Measurements from ENCODE around the gene FLNC.
A peak's percentile ranks its signal among the peaks of the same experiment; 100 is the strongest.

Gene FLNC, protein sequence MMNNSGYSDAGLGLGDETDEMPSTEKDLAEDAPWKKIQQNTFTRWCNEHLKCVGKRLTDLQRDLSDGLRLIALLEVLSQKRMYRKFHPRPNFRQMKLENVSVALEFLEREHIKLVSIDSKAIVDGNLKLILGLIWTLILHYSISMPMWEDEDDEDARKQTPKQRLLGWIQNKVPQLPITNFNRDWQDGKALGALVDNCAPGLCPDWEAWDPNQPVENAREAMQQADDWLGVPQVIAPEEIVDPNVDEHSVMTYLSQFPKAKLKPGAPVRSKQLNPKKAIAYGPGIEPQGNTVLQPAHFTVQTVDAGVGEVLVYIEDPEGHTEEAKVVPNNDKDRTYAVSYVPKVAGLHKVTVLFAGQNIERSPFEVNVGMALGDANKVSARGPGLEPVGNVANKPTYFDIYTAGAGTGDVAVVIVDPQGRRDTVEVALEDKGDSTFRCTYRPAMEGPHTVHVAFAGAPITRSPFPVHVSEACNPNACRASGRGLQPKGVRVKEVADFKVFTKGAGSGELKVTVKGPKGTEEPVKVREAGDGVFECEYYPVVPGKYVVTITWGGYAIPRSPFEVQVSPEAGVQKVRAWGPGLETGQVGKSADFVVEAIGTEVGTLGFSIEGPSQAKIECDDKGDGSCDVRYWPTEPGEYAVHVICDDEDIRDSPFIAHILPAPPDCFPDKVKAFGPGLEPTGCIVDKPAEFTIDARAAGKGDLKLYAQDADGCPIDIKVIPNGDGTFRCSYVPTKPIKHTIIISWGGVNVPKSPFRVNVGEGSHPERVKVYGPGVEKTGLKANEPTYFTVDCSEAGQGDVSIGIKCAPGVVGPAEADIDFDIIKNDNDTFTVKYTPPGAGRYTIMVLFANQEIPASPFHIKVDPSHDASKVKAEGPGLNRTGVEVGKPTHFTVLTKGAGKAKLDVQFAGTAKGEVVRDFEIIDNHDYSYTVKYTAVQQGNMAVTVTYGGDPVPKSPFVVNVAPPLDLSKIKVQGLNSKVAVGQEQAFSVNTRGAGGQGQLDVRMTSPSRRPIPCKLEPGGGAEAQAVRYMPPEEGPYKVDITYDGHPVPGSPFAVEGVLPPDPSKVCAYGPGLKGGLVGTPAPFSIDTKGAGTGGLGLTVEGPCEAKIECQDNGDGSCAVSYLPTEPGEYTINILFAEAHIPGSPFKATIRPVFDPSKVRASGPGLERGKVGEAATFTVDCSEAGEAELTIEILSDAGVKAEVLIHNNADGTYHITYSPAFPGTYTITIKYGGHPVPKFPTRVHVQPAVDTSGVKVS (N-terminal part only)

DNA sequence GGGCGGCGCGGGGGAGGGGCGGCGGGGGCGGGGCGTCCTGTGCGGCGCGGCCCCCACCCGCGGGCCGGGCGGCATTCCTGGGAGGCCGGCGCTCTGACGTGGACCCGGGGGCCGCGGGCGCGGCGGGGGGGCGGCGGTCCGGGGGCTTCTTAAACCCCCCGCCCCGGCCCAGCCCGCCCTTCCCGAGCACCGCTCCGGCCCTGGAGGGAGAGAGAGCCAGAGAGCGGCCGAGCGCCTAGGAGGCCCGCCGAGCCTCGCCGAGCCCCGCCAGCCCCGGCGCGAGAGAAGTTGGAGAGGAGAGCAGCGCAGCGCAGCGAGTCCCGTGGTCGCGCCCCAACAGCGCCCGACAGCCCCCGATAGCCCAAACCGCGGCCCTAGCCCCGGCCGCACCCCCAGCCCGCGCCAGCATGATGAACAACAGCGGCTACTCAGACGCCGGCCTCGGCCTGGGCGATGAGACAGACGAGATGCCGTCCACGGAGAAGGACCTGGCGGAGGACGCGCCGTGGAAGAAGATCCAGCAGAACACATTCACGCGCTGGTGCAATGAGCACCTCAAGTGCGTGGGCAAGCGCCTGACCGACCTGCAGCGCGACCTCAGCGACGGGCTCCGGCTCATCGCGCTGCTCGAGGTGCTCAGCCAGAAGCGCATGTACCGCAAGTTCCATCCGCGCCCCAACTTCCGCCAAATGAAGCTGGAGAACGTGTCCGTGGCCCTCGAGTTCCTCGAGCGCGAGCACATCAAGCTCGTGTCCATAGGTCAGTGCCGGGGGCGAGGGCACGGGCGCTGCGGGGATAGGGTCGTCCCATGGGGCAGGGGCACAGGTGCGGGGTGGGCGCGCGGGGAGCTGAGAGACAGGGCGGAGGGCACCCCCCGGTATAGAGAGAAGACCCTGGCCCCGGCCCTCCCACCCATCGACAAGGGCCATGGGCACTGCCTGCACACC lies at the start of gene FLNC:
TSS of gene FLNC (plus strand) at position 176 of the 947 bp plus-strand sequence. CDS start at position 408, 232 bp downstream.
- DNase-seq: peak in 4 of 10 donors; percentile 29 to 86 (median 78)
- intact Hi-C loops (cut with DNase I): no loop called here

DNA sequence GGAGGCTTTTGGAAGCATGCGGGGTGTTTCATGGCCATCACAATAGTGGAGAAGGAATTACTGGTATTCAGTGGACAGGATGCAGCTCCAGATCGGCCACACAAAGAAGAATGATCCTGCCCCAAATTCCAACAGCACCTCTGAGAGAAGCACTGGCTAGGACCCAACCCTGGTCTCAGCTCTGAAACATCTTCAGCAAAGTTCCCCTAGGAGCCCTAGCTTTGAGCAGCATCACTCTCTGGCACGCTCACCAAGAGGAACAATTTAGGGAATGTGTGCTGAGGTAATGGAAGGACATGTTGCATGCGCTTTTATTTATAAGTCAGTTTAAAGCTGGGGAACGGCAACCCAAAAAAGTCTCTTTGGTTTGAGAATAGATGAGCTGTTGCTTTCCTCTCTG lies 49.1 kb upstream of the FLNC start:
- intact Hi-C loops (cut with DNase I): no loop called here
- no peak for DNase-seq

DNA sequence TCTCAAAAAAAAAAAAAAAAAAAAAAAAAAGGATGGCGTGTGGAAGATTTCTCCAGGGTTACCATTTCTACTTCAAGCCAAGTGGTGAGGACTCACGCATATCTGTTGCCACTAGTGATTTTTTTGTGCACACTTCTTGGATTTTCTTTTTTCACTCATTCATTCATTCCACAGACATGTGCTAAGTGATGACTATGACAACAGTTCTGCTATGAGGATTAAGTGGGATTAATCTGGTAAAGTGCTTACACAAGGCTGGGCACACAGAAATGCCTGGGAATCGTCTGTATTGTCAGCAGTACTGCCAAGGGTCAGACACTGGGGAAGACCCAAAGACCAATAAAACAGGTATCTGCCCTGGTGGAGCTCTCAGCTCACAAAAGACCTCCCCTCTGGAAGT lies 48.4 kb upstream of the FLNC start:
- intact Hi-C loops (cut with DNase I): no loop called here
- DNase-seq: no peak

DNA sequence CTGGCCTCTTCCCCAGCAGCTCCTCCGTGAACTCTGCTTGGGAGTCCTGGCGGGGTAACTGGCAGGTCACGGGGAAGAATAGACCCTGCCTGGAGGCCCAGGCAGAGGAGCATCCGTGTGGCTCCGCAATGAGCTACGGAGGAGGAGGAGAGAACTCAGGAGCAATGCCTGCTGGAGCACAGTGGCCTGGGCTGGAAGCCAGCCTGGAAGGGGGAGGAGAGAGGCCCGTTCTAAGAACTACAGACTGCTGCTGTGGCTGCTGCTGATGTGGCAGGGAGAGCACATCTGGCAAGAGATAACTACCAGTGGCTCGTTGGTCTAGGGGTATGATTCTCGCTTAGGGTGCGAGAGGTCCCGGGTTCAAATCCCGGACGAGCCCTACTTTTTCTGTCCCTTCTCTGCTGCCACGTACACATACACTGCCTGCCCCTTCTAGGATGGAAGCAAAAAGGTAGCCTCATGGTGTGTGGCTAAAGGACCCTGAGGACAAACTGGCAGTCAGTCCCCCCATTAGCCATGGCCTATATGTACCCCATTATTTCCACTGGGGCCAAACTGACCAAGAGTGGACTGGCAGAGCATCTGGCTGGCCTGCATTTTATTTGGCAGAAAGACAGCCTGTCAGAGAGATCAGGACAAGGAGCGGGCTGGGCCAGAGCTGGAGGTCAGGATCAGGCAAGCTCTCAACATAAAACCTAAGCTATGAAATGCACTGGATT lies 46.9 kb upstream of the FLNC start:
- peak in 9 of 10 donors; percentile 50 to 95 (median 69) for DNase-seq
- intact Hi-C loops (cut with DNase I): no loop called here

DNA sequence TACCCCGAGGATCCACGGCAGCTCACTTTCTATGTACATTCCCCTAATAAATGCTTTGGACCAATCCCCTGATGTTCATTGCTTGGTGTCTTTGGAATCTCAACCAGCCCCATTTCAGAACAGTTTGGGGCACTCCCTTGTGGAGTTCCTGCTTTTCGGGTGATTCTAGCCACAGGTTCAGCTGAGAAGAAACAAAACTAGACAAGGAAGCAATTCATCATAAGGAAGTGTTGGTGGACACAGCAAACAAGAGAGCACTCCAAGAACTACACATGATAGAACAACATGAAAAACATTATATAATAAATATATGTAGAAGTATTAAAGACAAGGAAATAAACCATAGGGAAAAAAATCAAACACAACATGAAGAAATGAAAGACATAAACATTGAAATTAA lies 44.5 kb upstream of the FLNC start:
- intact Hi-C loops (cut with DNase I): no loop called here
- no peak for DNase-seq

DNA sequence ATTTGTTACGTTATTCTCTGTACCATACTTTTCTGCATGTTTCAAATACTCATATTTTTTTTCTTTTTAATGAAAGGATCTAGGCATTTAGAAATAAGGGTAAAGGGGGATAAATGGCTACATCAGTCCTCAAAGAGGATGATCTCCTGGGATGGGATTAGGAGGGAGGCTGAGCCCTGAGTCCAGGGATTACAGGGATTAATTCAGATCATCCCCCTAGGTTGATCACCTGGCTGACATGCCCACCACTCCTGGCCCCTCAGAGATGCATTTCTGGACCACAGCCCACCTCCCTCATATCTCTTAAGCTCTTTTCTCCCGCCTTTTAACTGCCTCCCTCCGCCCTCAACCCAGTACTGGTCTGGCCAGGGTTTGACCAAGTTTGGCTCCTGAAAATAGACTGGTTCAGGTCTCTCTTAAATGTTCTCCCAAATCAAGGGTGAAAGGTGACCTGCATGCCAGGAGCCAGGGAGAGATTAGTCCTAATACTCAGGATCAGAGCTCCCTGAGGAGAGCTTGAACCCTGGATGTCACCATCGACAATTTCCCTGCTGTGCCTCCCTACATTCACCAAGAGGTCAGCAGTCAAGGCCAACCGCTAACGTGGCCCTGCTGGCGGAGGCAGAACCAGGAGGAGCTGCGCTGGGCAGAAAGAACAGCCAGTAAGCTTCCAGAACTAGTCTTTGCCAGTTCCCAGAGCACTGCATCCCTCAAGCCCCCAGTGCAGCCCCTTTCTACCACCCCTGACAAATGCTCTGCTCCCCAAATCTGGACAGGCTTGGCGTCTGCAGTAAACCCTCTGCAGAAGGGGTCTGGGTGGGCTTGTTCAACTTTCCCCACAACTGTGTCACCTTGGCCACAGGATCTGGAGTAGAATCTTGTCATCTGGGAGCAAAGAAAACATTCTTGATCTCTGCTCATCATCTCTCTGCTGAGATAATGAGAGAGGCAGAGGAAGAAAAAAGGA lies 41.5 kb upstream of the FLNC start:
- no peak for DNase-seq
- intact Hi-C loops (cut with DNase I): no loop called here

DNA sequence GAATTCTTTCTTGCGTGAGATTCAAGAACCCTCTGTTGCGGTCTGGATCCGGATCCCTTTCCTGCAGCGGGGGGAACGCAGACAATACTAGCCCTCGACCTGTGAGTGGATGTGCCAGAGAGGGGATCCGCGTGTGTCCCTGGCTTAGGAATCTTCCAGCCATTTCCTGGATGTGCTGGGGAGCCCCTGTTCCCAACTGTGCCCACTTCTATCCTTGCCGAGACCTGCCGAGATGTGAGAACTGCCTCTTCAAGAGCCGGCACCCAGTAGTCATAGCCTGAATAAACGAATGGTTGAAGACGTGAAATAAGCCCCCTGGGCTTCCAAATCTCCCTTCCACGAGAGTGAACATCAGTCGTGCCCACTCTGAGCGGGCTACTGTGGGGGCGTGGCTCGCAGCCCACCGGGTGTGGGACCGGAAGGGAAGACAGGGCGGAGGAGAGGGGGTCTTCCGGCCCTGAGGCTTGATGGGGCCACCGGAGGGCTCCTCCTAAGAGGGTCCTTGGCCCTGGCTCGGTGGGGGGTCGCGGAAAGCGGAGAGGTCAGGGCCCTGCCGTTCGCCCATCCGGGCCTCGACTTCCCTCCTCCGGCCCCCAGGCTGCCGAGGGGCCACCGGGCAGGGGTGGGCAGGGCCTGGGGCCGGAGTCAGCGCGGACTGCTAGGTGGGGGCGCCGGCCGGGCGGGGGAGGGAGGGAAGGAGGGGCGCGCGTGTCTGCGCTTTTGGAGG lies 39.7 kb upstream of the FLNC start:
- intact Hi-C loops (cut with DNase I): loop anchor here (5.0 kb wide), 2 partner anchors 72 to 92 kb away; partner anchors contain the start of gene ATP6V1F
- DNase-seq: peak in 1 of 10 donors; percentile 76

DNA sequence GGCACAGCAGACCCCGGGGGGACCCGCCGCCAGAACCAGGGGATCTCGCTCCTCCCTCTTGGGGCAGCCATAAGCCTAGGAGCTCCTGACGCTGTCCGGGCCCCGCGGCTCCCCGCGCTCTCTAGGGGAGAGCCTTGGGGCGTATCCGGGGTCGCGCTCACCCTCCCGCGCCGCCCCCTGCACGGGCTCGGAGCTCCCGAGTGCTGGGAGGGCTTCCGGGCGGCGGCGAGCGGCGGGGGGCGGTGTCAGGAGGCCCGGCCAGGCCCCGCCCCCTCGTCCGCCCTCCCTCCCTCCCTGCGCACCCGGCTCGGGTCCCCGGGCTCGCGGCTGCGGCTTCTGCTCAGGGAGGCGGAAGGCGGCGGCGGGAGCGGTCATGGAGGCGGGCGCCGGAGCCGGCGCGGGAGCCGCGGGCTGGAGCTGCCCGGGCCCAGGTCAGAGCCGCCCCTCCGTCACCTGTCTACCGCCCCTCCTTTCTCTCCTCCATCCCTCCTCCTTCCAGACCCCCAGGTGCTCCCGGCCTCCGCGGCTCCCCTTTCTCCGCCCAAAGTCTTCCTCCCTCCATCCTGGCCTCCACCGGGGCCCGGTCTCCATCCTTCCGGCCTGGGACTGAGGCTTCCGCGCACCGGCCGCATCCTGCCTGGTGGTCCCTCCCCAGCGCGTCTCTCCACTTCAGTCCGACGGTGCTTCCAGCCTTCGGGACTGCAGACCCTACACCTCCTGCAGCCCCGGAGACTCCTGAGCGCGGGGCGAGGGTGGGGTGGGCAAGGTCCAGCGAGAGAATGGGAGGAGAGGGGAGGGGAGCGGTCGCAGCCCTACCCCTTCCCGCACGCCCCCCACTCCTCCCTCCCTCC lies 38.9 kb upstream of the FLNC start, which contains the start of gene CCDC136:
TSS of gene CCDC136 (plus strand) at position 848 of the 851 bp plus-strand sequence. CDS start 444 bp downstream, outside the sequence.
- intact Hi-C loops (cut with DNase I): loop anchor here (5.0 kb wide), 2 partner anchors 71 to 91 kb away; partner anchors contain the start of gene ATP6V1F

DNA sequence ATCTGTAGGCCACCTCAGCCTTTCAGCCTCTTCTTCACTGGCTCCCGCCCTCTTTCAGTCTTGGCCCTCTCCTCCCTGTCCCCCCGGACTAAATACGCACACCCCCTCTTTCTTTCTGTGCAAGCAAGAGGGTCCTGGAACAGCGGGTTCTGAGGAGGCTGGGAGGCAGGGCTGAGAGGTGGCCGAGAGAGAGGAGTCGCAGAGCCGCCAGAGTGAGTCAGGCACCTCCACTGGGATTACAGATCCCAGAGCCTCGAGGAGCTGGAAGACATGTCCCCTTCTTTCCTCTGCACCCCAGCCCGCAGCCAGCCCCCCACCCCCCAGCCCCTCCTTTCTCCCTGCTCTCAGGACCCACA lies 38.3 kb upstream of the FLNC start:
- peak in 3 of 10 donors; percentile 32 to 78 (median 76) for DNase-seq
- intact Hi-C loops (cut with DNase I): loop anchor here (5.0 kb wide), 2 partner anchors 70 to 90 kb away; partner anchors contain the start of gene ATP6V1F

More for the DNA sequence above, 38.9 kb upstream of the FLNC start, which contains the start of gene CCDC136:
- DNase-seq: peak; percentile 54 to 96 (median 78)

DNA sequence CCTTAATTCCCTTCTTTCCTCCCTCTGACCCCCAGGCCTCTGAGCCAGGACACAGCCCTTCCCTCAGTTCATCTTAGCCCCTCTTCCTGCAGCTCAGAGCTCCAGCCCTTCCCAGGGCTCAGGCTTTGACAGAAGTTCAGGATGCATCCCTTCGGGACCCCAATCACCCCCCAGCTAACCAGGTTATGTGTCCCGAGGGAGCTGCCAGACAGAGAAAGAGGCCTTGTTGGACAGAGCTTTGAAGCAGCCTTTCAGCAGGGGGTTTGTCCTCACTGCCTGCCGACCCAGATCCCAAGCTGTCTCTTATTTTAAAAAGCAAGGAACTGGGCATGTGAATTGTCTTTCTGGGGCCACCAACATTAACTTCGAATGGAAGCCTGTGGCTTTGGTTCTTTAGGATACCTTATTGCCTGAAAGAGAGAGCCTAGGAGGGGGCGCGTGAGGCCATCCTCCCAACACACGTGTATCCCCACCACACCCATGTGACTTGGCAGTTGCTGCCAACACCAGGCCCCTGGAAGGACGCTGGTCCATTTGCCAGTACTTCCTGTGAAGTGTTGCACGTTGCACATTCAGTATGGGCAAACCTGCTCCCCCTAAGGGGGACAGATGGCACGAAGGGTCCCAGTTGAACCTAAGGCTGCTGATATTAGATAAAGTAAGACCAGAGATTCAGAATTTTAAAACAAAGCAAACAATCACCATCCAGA lies 37.6 kb upstream of the FLNC start:
- intact Hi-C loops (cut with DNase I): loop anchor here (5.0 kb wide), 2 partner anchors 70 to 90 kb away; partner anchors contain the start of gene ATP6V1F
- DNase-seq: peak in 4 of 10 donors; percentile 38 to 88 (median 66)

DNA sequence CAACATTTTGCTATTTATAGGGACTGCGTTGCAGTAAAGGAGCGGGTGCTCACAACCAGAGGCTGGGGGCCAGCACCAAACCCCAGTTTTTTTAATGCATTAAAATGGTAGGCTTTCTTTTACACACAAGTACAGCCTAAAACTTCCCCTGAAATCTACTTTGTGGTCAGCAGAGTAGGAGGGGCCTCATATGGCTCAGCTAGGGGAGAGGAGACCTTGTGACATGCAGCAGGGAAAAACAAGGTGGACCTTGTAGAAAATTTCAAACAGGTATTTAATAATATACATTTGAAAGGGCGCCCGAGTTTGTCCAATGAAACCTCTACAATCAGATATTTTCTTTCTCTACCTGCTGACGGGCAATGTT lies 37.0 kb upstream of the FLNC start:
- intact Hi-C loops (cut with DNase I): loop anchor here (5.0 kb wide), 2 partner anchors 69 to 89 kb away; partner anchors contain the start of gene ATP6V1F
- no peak for DNase-seq

DNA sequence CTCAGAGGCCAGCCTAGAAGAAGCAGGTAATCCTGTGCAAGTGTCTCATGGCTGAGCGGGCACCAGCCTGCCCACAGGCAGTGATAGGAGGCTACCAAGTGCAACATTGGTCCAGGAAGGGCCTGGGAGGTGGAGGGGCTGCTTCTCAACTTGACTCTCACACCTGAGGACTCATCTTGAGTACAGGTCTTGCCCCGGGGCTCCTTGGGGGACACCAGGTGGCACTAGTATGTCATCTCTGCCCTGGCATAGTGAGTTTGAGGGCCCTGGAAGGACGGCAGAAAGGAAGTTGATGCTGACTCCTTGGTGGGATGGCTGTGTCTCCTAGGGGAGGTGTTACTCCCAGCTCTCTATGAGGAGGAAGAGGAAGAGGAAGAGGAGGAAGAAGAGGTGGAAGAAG lies 36.2 kb upstream of the FLNC start:
- peak in 1 of 10 donors; percentile 80 for DNase-seq
- intact Hi-C loops (cut with DNase I): loop anchor here (5.0 kb wide), 2 partner anchors 68 to 88 kb away; partner anchors contain the start of gene ATP6V1F

DNA sequence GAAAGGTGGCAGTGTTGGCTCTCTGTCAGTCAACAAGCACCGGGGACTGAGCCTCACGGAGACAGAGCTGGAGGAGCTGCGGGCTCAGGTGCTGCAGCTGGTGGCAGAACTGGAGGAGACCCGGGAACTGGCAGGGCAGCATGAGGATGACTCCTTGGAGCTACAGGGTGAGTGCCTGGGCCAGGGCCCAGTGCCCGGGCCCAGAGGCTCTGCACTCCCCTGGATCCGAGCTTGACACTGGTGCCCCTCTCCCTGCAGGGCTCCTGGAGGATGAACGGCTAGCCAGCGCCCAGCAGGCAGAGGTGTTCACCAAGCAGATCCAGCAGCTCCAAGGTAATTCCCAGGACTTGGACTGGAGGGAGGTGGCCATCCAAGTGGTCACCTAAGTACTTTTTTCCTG lies 35.8 kb upstream of the FLNC start:
- intact Hi-C loops (cut with DNase I): loop anchor here (5.0 kb wide), 2 partner anchors 68 to 88 kb away; partner anchors contain the start of gene ATP6V1F
- DNase-seq: peak in 1 of 10 donors; percentile 78

DNA sequence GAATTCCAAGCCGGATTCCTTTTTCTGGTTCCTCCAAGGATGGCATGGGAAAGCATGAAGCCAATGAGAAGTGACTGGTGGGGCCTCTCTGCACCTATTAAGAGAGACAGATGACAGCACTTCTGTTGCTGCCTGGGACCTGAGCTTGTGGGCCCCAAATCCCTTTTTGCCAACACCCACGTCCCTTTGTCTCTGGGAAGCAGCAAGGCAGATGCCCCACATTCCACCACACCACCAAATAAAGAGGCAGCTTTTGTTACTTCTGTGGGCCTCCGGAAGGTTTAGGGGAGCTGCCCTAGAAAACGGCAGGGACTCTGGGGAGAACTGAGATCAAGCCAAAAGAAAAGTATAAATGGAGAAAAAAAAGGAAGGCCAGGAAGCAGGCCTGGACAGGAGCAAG lies 35.1 kb upstream of the FLNC start:
- intact Hi-C loops (cut with DNase I): no loop called here
- no peak for DNase-seq

DNA sequence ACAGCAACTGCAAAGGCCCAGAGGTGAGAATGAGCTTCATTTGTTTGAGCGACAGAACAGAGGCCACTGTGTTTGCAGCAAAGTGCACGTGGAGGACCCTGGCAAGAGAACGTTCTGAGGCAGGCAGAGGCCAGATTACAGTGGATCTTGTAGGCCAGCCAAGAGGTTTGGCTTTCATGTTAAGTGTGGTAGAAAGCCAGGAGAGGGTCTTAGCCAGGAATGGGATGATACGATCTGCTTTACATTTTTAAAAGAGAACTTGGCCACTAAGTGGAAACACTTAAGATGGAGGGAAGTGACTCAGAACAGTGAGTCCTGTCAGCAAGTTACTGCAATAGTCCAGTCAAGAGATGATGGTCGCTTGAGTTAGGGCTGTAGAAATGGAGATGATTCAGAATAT lies 33.9 kb upstream of the FLNC start:
- intact Hi-C loops (cut with DNase I): no loop called here
- DNase-seq: no peak

Data from posterior cingulate gyrus (tissue), 11 donors.